Measurements from ENCODE around the gene WWC2.

DNA sequence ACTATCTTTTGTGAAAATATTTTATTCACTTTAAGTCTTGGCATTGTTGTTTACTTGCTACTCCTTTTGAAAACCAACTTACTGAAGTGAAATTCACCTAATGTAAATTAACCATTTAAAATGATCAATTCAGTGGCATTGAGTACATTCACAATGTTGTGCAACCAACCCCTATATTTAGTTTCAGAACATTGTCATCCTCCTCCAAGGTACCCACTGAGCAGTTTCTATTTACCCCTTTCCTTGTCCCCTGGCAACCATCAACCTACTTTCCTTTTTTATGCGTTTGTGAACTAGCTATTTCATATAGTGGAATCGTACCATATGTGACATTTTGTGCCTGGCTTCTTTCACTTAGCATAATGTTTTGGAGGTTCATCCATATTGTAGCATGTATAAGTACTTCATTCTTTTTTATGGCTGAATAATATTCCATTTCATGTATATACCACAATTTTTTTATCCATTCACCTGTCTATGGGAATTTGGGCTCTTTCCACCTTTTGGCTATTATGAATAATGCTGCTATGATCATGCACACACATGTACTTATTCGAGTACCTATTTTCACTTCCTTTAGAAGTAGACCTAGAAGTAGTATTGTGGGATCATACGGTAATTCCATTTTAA lies 85.0 kb downstream of the WWC2 start:
- TF ChIP-seq, protein P1, sequence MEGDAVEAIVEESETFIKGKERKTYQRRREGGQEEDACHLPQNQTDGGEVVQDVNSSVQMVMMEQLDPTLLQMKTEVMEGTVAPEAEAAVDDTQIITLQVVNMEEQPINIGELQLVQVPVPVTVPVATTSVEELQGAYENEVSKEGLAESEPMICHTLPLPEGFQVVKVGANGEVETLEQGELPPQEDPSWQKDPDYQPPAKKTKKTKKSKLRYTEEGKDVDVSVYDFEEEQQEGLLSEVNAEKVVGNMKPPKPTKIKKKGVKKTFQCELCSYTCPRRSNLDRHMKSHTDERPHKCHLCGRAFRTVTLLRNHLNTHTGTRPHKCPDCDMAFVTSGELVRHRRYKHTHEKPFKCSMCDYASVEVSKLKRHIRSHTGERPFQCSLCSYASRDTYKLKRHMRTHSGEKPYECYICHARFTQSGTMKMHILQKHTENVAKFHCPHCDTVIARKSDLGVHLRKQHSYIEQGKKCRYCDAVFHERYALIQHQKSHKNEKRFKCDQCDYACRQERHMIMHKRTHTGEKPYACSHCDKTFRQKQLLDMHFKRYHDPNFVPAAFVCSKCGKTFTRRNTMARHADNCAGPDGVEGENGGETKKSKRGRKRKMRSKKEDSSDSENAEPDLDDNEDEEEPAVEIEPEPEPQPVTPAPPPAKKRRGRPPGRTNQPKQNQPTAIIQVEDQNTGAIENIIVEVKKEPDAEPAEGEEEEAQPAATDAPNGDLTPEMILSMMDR (IDR thresholded peaks at IDR 0.05) = no peak
- TF ChIP-seq TCF7L2 (IDR thresholded peaks at IDR 0.05; ENCODE audit: low read depth, low read length) = no peak
- TF ChIP-seq POLR2AphosphoS5 (IDR thresholded peaks at IDR 0.05; ENCODE audit: low read depth, low read length) = no peak
- no peak for TF ChIP-seq SIN3A (IDR thresholded peaks at IDR 0.05; ENCODE audit: borderline replicate concordance, insufficient read depth, low read depth, low read length)
- TF ChIP-seq, protein P2, sequence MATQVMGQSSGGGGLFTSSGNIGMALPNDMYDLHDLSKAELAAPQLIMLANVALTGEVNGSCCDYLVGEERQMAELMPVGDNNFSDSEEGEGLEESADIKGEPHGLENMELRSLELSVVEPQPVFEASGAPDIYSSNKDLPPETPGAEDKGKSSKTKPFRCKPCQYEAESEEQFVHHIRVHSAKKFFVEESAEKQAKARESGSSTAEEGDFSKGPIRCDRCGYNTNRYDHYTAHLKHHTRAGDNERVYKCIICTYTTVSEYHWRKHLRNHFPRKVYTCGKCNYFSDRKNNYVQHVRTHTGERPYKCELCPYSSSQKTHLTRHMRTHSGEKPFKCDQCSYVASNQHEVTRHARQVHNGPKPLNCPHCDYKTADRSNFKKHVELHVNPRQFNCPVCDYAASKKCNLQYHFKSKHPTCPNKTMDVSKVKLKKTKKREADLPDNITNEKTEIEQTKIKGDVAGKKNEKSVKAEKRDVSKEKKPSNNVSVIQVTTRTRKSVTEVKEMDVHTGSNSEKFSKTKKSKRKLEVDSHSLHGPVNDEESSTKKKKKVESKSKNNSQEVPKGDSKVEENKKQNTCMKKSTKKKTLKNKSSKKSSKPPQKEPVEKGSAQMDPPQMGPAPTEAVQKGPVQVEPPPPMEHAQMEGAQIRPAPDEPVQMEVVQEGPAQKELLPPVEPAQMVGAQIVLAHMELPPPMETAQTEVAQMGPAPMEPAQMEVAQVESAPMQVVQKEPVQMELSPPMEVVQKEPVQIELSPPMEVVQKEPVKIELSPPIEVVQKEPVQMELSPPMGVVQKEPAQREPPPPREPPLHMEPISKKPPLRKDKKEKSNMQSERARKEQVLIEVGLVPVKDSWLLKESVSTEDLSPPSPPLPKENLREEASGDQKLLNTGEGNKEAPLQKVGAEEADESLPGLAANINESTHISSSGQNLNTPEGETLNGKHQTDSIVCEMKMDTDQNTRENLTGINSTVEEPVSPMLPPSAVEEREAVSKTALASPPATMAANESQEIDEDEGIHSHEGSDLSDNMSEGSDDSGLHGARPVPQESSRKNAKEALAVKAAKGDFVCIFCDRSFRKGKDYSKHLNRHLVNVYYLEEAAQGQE (IDR thresholded peaks at IDR 0.05; ENCODE audit: insufficient read depth in 1 of 2, low read depth in 2 of 2, low read length in 1 of 2) = no peak
